T1000 (cell line): ENCODE measurements around the gene BMP5.
"Not testable (repeated sequence)": the region's sequence is repeated elsewhere in the genome, so short reads cannot be mapped to it uniquely, and the experiment has no call there.

Experiments
- DNase-seq: peaks from one replicate; lab custom pipeline; 2025; ENCODE audit warnings: mixed read lengths; lab: John Stamatoyannopoulos, UW

The BMP5 gene

GRCh38 chr6:55875400-55875799, at the start of gene BMP5:
TSS of gene BMP5 (minus strand) at chr6:55875590. CDS start at chr6:55874865, 725 bp downstream.
- DNase-seq, result no peak

DNA sequence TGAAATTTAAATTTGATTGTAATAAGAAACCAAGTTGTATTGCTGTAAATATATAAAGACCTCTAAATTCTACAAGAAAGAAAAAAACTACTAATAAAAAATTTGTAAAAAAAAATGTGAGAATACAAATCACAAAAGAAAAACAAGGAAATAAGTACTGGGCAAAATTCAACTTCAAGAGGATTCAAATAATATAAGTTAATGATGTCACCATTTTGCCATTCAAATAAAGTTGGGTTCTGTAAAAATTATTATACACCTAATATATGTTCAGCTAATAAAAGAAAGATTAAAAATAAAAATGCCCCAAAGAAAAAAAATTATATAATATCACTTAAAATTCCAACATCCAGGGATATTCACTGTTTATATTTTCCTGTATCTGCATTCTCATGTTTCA, 47.0 kb upstream of the BMP5 start:
- DNase-seq, result no peak

GRCh38 chr6:55919716-55920308, 44.4 kb upstream of the BMP5 start:
- no peak for DNase-seq

GRCh38 chr6:55918639-55919038, 43.2 kb upstream of the BMP5 start:
- no peak for DNase-seq

- no peak for DNase-seq
These were observed 42.5 kb upstream of the BMP5 start for GRCh38 chr6:55917751-55918415.

DNA sequence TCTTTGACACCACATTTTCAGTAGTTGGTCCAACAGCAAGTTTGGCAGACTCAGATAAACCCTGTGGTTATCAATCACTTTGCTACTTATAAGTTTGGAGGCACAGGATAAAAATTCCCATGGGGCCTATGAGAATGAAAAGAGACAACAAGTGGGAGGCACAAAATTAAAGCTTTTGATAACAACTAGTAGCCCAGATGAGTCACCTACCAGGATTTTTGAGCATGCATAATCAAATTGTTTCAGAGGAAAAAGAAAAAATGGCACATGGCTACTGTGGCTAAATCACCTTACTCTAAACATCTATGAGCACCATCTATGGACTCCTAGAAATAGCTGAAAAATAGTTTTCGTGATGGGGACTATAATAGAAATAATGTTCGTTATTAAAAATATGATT, 40.8 kb upstream of the BMP5 start:
- DNase-seq, result no peak

DNA sequence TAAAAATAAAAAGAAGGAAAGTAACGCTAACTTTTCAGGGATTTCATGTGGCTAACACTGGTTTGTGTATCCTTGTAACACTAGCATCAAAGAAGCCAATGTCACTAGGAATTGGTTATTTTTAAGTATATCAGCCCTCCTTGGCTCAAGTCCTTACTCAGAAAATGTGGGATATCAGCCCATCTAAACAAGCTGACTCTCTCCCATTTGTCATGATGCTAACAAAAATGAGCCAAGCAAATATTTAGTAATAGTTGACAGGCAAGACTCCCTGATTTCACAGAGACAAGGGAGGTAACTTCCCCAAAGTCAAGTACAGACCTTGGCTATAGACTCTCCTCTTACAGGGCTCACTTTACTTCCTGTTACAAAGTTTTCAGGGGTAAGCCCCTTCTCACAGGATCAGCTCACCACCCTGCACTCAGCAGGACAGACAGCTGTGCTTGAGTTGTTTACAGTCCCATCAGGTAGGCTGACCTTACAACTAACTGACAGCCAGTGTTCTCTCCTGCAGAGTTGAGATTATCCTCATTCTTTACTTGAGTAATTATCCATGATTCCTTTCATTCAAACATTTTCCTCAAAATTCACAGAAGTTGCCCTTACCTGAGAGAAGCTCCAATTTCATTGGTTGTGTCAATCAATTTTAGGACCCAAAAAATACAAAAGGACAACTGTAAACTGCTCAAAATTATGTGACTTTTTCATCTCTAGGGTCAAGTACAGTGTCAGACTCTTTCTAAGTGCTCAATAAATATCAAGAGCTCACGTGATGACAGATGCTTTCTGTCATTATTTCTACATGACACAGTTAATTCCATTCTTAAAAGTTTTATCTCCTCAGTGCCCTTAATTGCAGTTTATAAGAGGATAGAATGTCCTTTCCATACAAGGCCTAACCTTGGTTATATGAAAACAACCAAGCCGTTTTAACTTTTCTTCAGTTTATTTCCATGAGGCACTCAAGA, 38.1 kb upstream of the BMP5 start:
- DNase-seq, result no peak

GRCh38 chr6:55910466-55910865, 35.1 kb upstream of the BMP5 start:
- not testable (repeated sequence) for DNase-seq

- not testable (repeated sequence) for DNase-seq
These were observed 34.5 kb upstream of the BMP5 start for GRCh38 chr6:55909911-55910310.

DNA sequence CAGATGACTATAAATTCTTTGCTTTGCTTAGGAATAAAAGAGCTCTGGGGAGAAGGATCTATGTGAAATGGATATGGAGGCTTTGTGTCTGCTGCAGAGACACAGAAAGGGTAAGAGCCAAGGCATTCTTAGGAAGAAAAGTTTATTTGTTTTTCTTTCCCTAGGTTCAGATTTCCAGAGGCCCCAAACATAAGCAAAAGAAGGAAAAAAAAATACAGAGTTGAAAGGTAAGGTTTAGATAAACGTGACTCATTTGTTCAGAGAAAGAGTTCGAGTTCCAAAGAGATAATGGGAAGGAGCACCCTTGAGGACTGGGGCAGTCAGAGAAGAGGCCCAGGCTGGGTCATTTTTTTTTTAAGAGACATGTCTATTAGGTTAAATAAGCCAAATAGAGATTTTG, 27.4 kb upstream of the BMP5 start:
- DNase-seq, result no peak

DNA sequence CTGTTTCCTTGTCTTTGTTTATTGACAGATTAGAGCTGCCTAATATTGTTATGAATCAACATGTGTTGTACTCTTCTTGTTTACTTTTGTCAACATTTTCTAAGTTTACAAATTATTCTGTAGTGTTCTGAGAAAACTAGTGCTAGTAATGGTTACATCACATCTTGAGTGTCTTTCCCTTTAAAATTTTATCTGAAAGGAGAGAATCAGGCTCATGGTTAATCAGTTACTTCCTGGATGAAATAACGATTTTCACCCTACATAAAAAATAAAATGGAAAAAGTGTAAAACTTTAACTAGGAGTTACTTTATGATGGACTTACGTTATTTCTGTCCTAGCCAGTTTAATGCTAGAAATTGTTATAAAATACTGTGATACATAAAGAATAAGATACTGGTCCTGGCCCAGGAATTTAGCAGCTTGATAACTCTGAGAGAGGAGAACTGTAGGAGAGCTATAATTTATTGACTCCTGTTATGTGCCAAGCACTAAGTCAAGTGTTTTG, 26.4 kb upstream of the BMP5 start:
- DNase-seq, result no peak

DNA sequence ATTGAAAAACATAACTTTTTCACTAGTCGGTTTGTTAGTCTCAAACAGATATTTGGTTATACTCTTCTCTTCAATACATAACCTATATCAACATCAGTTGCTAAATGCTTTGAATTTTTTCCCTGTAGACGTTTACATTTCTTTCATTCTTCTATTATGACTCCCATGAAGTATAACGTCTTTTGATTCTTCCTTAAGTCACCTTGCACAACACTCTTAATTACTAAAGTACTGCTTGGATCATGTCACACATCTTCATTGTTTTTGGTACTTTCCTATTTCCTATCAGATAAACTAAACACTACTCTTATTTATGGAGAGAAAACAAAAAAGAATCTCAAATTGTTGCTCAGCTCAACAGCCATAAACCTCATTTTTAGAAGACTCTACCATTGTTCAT, 23.0 kb upstream of the BMP5 start:
- no peak for DNase-seq

DNA sequence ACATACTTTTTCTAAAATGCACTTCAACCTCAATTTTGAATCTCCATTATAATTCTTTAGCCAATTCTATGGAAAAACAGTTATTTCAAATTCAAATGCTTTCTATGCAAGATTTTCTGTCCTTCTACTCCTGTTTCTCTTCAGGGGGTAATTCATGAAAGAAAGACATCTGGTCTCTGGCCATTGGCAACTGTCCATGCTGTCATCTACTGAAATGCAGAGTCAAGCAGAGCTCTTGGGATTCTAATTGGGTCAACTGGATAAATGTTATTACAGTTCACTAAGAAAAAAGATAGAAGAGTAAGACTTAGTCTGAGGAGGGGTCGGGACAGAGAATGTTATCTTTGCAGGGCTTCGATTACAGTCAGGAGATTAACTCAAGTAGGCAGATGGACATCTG, 22.0 kb upstream of the BMP5 start:
- no peak for DNase-seq

DNA sequence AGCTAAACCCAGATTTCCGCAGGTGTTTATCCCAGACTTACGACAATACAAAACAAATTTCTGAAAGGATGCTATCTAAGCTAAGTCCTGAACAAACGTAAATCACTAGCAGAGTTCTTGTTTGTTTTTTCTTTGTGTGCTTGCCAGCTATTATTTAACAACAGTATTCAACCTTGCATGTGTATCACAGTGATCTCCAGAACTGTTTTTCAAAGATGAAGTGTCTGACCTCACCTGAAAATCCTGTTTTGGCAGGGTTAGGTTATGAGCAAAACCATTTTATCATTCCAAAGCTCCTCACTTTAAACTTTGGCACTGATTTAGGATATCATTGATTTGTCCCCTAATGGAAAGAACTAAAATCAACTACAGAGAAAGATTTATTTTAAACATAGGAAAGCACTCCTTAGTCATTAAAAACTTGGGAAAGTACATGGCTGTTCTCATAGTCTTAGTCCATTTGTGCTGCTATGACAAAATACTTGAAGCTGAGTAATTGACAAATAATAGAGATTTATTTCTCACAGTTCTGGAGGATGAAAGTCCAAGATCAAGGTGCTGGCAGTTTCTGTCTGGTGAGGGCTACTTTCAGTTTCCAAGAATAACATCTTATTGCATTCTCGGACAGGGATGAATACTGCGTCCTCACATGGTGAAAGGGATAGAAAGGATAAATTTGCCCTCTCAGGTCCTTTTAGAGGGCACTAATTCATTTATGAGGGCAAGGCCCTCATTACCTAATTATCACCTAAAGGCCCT, 20.8 kb upstream of the BMP5 start:
- no peak for DNase-seq

GRCh38 chr6:55892749-55893357, 17.5 kb upstream of the BMP5 start:
- DNase-seq, result no peak

DNA sequence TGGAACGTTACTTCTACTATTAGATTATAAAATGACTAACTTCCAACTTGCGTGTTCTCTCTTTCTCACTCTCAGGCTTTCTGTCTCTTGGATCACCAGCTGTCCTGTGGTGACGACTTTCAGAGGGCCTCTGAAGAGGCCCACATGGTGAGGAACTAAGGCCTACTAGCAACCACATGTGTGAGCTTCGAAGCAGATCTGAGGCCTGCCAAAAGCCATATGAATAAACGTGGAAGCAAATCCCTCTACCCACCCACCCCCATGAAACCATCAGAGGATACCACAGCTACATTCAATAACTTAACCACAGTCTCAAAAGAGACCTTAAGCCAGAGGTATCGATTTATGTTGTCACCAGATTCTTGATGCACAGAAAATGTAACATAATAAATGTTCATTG, 13.5 kb upstream of the BMP5 start:
- DNase-seq, result no peak

- no peak for DNase-seq
These were observed 10.9 kb upstream of the BMP5 start for GRCh38 chr6:55886185-55886836.

- DNase-seq, result peak; percentile 22
These were observed 7.6 kb upstream of the BMP5 start for GRCh38 chr6:55882718-55883569.

DNA sequence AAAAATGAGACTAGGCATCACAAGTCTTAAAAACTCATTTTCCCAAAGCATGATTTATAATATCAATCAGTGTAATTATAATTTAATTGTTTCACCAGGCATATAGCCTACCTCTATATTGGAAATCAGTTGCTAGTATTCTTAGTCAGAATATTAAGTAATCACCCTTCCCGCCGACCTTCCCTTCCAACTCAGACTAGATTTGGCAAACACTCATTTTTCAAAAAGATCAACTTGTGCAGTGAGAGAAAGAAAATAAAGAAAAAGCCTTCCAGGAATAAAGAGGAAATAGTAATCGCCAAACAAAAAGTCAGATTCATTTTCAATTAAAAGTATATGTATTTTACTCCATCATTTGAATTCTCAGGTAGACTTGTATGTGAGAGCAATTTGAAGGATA, 1.9 kb upstream of the BMP5 start:
- DNase-seq, result no peak

DNA sequence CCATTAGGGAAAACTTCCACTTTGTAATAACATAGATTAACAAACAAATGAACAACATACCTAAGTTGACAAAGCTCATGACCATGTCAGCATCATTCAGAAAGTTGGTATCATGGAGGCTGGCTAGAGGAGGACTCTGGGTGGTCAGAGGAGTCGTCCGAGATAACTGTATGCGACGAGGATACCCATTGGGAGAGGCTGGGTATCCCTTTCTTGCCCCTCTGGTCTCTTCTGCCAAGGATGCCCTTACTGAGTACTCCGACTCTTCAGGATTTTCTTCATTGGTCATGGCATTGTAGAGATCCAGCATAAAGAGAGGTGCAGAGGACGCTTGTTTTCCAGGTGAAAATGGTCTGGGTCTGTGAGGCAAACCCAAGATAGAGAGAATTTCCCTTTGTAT, 1.1 kb downstream of the BMP5 start:
- DNase-seq, result no peak
